Activated T-cell treated with anti-CD3 and anti-CD28 coated beads for 4 hours (primary cell): ENCODE measurements around the gene SYNJ2.
A peak's percentile ranks its signal among the peaks of the same experiment; 100 is the strongest.

Experiments used
- DNase-seq: peaks from one replicate; pipeline ENCODE4 v3.0.0-alpha.2; 2020

Gene SYNJ2

GRCh38 chr6:158064725-158065251 is 83.1 kb downstream of the SYNJ2 start:
- no peak for DNase-seq

- DNase-seq = no peak
These were observed 84.6 kb downstream of the SYNJ2 start for GRCh38 chr6:158066136-158066781.

DNA sequence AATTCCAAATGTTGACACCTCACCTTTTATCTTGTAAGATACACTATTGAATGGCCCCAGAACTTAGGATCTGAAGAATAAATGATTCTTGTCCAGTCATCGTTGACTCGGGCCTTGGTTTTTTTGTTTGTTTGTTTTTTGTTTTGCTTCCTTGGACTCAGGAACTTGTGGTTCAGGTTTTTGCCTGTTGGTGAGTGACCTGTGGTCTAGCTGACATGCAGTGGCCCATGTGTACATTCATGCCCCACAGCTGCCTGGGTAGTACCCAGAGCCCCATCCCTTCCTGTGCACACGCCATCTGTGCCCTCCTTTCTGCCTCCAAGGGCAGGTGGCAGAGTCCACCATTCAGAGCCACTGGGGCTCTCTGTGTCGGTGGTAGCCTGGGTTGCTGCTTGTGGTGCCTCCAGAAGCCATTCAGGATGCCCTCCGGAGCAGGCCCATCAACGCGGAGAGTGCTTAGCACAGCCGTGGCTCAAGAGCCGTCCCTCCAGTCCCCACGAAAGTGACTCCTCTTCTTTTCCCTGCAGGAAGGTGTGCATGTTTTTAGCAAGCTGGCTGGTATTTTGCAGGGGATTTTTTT is 85.9 kb downstream of the SYNJ2 start:
- DNase-seq = no peak

DNA sequence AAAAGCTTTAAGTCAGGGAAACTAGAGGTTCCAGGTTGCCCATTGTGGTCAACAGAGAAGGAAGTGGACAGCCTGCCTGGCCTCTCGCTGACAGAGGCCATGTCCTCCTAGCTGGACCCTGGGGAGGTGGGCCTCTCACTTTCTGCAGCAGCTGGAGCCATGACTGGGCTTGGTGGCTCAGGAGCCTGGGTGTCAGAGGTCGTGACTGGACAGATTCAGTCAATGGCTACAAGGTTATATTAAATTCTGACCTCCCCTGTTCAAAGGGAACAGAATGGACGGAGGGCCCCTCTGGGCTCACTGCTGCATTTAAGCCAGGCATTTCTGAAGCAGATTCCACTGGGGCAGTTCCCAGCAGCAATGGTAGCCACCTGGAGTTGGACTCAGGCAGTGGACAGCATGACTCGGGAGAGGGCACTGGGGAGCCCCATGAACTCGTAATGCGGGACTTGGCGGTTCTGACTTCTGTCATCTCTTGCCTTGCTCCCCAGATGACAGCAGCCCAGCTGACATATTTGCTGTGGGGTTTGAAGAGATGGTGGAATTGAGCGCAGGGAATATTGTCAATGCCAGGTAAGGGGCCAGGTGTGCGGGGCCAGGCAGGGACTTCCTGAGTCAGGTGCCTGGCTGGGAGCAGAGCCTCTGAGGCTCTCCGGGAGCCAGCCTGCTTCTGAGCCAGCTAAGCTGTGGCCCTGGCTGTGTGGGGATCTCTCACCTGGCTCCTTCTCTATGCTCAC is 86.7 kb downstream of the SYNJ2 start:
- no peak for DNase-seq

- no peak for DNase-seq
These were observed 87.5 kb downstream of the SYNJ2 start for GRCh38 chr6:158068893-158069799.

GRCh38 chr6:158069800-158070195 is 88.1 kb downstream of the SYNJ2 start:
- no peak for DNase-seq

DNA sequence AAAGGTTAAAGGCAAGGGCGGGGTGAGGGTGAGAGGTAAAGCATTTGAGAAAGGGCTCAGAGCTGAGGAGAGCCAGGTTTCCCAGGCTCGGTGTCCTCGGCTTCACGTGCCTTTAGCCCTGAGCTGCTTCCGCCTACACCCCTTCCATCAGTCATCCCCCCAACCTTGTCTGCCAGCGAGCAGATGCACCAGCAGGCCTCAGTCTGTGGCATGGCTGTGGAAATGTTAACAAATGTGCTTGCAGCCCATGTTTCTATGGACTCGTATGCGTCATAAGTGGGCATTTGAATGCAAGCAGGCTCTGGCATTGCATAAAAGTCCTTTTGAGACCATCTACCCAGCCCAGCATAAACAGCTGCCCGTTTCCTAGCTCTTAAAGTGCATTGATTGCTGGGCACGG is 88.8 kb downstream of the SYNJ2 start:
- no peak for DNase-seq

DNA sequence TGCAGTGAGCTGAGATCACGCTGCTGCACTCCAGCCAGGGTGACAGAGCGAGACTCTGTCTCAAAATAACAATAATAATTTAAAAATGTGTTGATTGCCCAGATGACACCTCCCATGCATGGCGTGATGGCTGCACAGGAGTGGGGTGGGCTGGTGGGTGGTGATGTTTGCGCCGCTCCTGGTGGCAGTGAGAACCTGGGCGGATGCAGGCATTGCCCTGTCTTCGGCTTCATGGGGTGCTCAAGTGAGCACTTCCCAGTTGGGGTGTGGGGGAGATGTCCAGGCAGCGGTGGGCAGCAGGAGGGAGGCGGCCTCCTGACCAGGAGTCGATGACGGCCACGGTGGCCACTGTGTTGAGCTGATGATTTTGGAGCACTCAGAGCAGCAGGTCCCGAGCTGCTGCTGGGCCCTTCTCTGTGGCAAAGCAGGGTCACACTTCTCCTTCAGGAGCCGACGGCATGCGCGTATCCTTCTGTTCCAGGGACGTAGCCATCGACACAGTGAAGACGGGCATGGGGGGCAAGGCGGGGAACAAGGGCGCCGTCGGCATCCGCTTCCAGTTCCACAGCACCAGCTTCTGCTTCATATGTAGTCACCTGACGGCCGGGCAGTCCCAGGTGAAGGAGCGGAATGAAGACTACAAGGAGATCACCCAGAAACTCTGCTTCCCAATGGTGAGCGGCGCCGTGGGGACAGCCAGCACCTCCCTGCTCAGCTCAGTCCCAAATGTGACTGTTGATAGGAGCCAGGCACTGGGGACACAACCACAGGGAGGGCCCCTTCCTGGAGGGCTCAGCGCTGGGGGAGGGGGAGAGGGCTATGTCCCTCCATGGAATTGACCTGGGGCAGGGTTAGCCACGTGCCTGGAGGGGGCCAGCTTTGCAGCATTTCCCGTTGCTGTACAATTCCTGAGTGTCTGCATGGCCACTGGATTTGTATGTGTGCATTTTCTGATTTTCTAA is 89.7 kb downstream of the SYNJ2 start:
- no peak for DNase-seq

DNA sequence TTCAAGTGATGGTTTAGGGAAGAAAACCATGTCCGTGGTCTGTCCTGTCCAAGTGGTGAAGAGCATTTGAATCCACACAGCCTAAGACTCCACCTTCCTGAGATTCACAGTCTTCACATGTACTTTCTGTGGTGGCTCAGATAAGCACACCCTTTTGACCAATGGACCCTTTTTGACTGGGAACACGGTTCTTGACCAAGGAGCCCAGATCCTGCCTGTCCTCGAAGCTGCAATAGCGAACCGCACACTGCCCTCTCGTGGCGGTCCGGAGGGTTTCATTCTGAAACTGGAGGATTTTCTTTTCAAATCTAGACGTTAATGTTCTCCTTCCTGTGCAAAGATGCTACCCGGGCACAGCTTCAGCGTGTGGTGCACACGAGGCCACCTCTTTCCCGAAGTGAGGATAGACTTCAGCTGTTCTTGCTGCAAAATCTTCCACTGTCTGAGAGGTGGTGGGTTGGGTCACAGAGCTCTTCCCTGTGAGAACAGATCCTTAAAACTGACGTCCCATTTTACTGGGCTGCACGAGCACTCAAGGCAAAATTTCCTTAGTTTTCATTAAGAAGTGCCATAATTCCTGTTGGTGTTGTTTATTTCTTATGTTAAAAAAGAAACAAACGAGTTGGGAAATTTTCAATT is 90.5 kb downstream of the SYNJ2 start:
- peak; percentile 56 for DNase-seq

GRCh38 chr6:158073776-158074175 is 92.1 kb downstream of the SYNJ2 start:
- no peak for DNase-seq

DNA sequence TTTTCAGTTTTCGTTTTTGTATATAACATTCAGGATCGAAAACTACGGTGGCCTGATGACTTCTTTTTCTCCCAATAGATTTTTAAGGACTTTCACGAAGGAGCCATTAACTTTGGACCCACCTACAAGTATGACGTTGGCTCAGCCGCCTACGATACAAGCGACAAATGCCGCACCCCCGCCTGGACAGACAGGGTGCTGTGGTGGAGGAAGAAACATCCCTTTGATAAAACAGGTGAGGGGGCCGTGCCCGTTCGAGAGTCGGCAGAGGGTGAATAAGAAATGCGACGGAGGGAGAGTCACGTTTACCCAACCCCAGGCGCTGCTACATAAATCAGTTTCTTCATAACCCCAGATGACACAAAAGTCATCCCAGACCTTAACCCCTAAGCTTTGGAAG is 94.9 kb downstream of the SYNJ2 start:
- no peak for DNase-seq

DNA sequence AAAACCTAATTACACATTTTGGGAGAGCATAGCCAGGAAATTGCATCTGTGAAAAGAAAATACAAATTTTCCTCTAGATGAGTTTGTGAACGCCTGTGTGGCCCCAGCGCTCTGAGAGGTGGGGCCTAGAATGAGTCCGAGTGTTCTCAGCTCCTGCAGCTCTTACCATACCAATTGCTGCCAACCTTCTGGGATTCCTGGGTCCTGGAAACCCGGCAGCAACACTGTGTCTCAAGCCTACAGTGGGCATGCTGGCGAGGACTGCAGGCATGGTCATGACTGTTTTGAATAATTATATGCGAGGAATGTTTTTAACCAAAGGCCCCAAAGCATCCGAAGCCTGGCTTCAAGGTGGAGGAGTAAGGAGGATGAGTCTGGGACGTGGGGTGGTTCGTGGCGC is 96.0 kb downstream of the SYNJ2 start:
- no peak for DNase-seq

GRCh38 chr6:158078320-158078719 is 96.7 kb downstream of the SYNJ2 start:
- DNase-seq = no peak

DNA sequence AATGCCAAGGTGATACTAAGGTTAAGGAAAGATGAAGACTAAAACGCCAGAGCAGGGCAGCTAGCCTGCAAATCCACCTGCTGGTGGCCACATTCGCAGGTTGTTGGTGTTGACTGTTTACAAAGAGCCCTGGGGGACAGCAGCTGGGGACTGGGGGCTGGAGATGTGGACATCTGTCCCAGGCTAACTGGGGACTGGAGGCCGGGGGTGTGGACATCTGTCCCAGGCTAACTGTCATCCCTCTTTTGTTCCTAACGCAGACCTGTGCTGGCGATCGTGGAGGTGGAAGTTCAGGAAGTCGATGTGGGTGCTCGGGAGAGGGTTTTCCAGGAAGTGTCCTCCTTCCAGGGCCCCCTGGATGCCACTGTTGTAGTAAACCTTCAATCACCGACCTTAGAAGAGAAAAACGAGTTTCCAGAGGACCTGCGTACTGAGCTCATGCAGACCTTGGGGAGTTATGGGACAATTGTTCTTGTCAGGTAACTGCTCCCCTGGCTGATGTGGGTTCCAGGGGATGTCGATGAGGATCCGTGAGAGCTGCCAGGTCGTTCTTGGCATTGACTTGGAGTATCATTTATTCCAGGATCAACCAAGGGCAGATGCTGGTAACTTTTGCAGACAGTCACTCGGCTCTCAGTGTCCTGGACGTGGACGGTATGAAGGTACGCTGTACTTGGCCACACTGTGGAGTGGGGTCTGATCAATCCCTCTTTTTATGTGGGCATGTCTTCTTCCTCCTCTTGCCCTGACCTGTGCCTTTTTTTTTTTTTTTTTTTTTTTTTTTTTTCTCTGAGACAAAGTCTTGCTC is 99.4 kb downstream of the SYNJ2 start:
- no peak for DNase-seq

DNA sequence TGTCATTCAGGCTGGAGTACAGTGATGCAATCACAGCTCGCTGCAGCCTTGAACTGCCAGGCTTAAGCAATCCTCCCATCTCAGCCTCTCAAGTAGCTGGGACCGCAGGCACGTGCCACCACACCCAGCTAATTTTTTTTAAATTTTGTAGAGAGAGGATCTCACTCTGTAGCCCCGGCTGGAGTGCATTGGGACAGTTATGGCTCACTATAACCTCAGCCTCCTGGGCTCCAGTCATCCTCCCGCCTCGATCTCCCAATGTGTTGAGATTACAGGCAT is 99.9 kb downstream of the SYNJ2 start:
- DNase-seq = no peak

DNA sequence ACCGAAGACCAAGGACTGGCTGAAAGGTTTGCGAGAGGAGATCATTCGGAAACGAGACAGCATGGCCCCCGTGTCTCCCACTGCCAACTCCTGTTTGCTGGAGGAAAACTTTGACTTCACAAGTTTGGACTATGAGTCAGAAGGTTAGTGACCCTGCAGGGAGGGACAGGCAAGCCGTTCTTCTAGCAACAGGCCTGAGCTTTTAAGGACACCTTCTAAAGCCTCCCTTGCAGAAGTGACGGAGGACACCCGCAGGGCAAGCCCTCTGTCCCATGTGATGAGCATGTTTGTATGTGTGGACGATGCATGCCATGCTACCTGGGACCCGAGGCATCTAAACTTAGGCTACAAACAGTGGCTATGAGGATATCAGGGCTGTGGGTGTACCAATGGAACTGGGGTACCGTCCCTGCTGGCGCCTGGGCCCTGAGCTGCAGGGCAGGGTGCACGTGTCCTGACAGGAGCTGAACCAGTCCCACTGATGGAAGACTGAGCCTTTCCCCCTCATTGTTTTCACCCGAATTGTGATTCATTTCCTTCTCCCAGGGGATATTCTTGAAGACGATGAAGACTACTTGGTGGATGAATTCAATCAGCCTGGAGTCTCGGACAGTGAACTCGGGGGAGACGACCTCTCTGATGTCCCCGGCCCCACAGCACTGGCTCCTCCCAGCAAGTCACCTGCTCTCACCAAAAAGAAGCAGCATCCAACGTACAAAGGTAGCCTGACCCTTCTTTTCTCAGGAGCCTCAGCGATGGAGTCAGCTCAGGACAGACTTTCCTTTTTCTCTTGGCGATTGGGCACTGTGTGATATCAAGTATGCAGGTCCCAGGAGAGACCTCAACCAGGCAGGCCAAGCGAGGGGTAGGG is 102.0 kb downstream of the SYNJ2 start:
- no peak for DNase-seq

- DNase-seq = no peak
These were observed 103.8 kb downstream of the SYNJ2 start for GRCh38 chr6:158085261-158086053.

GRCh38 chr6:158086054-158086503 is 104.4 kb downstream of the SYNJ2 start:
- no peak for DNase-seq
